ENCODE data around the gene CDH23. TPM values are rescaled to one million over a fixed set of nuclear protein-coding genes. Genes with fewer than 3 reads are reported as not detected.
A peak's percentile ranks its signal among the peaks of the same experiment; 100 is the strongest.

The CDH23 gene
- total and polyA plus RNA-seq, 9 of the 15 experiments (the other 6 are each of a cell fraction or from before 2014, with no cell fraction given) = 0.18 to 1.2 (median 0.47) TPM

DNA sequence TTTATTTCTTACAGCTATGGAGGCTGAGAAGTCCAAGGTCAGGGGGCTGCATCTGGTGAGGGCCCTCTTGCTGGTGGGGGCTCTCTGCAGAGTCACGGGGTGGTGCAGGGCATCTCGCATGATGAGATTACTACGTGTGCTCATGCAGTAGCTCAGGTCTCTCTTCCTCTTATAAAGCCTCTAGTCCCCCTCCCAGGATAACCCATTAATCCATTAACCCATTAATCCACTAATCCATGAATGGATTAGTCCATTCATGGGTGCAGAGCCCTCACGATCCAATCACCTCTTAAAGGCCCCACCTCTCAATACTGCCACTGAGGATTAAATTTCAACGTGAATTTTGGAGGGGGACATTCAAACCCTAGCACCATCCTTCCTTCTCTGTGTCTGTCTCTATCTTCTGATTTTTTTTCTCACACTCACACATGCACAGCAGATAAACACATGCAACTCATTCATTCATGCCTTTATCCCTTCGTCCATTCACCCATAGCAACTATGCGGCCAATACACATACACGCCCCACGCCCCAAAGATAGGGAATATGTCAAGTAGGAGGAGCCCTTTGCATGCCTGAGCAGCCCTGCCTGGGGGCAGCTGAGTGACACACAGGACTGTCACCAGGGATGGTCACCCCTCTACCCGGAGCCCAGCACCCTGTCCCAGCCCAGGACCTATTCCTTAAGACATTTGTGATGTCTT is 236.3 kb downstream of the CDH23 start (continued):
- TF ChIP-seq, protein P1, sequence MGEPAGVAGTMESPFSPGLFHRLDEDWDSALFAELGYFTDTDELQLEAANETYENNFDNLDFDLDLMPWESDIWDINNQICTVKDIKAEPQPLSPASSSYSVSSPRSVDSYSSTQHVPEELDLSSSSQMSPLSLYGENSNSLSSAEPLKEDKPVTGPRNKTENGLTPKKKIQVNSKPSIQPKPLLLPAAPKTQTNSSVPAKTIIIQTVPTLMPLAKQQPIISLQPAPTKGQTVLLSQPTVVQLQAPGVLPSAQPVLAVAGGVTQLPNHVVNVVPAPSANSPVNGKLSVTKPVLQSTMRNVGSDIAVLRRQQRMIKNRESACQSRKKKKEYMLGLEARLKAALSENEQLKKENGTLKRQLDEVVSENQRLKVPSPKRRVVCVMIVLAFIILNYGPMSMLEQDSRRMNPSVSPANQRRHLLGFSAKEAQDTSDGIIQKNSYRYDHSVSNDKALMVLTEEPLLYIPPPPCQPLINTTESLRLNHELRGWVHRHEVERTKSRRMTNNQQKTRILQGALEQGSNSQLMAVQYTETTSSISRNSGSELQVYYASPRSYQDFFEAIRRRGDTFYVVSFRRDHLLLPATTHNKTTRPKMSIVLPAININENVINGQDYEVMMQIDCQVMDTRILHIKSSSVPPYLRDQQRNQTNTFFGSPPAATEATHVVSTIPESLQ (CRISPR knock-in tag; IDR thresholded peaks at IDR 0.05) = 0 out of 2 replicates have a peak, but pooled peaks have one; percentile 61
- TF ChIP-seq HMG20A (CRISPR knock-in tag; conservative IDR thresholded peaks at IDR 0.05) (no peak), CBX3 (IDR thresholded peaks at IDR 0.05; ENCODE audit: borderline replicate concordance in 1 of 2, low read length in 2 of 2) (peak in 1 of 2 experiments; percentile 27; a peak in 1 of 3 replicates), CREB5 (CRISPR knock-in tag; IDR thresholded peaks at IDR 0.05) (no peak), KLF1 (tag; IDR thresholded peaks at IDR 0.05) (peak; percentile 36; the same call in 1 of the 2 replicates), ZNF699 (CRISPR knock-in tag; IDR thresholded peaks at IDR 0.05; ENCODE audit: insufficient replicate concordance) (no peak), SMARCA4 (IDR thresholded peaks at IDR 0.05) (peak; percentile 29; the same call in 1 of the 2 replicates), NCOR1 (IDR thresholded peaks at IDR 0.05) (no peak), ZNF408 (CRISPR knock-in tag; IDR thresholded peaks at IDR 0.05; ENCODE audit: low read depth) (no peak), ZNF347 (CRISPR knock-in tag; IDR thresholded peaks at IDR 0.05; ENCODE audit: low read depth) (no peak), KDM2B (CRISPR knock-in tag; IDR thresholded peaks at IDR 0.05) (no peak), PPARD (CRISPR knock-in tag; IDR thresholded peaks at IDR 0.05) (no peak), PHF8 (IDR thresholded peaks at IDR 0.05; ENCODE audit: borderline replicate concordance, low read length) (no peak), CBFA2T2 (conservative IDR thresholded peaks at IDR 0.05) (peak; percentile 83), THAP12 (CRISPR knock-in tag; IDR thresholded peaks at IDR 0.05) (no peak), JUND (IDR thresholded peaks at IDR 0.05; ENCODE audit: borderline replicate concordance, low read depth, low read length) (no peak), JUND (tag; IDR thresholded peaks at IDR 0.05; ENCODE audit: borderline replicate concordance, low read depth, low read length) (no peak), EP400 (IDR thresholded peaks at IDR 0.05) (no peak), OTX1 (CRISPR knock-in tag; IDR thresholded peaks at IDR 0.05) (no peak), ZBTB49 (CRISPR knock-in tag; IDR thresholded peaks at IDR 0.05; ENCODE audit: borderline replicate concordance) (no peak)
